ENCODE results near the gene IPPK.

- TF ChIP-seq EZH2phosphoT487 (IDR thresholded peaks at IDR 0.05; ENCODE audit: insufficient read depth, low read depth) (no peak), EZH2 (IDR thresholded peaks at IDR 0.05; ENCODE audit: insufficient read depth, poor library complexity, severe bottlenecking) (no peak)
Observed at GRCh38 chr9:92706218-92706940, 36.4 kb upstream of the IPPK start.

Measured in GM23248 (cell line).